HCT116 (cell line): Measurements from ENCODE around the gene SCN1A. TPM values are rescaled to one million over a fixed set of nuclear protein-coding genes. Genes with fewer than 3 reads are reported as not detected.

Experiments
- ATAC-seq: fragments of 200-7000 bp; cut with Tn5 transposase; 2 replicates; pipeline ENCODE4 v1.9.1; 2020; ENCODE audit warnings: mild to moderate bottlenecking, moderate library complexity
- BruUV-seq: library from RNA; stranded (reverse); fragments of 400-500 nt; replicated peaks from 2 replicates; lab custom pipeline; 2021; lab: Mats Ljungman, UMichigan
- CTCF ChIA-PET: fragments of 300-600 bp; sonication (Branson Sonifier 250); formaldehyde crosslinking; loops from one replicate; lab custom pipeline; 2021; ENCODE audit warnings: antibody characterized with exemption; lab: Charles Lee
- POLR2A ChIA-PET: fragments of 300-600, 350-600 bp; sonication (Branson Sonifier 250); formaldehyde crosslinking; loops from one replicate; lab custom pipeline; 2021; ENCODE audit warnings: antibody characterized with exemption; lab: Charles Lee
- RAD21 ChIA-PET, 2 experiments: fragments of 300-600 bp; sonication (Branson Sonifier 250); formaldehyde crosslinking; loops; one replicate each; lab custom pipeline; 2023; ENCODE audit warnings: low total read pairs in 2 of 2; ENCODE audit not compliant: uncharacterized antibody in 2 of 2, unreplicated experiment in 2 of 2, low non-redundant PET in 1 of 2; lab: Charles Lee
- DNase-seq: peaks from one replicate; pipeline ENCODE4 v3.0.0-alpha.2; 2010; ENCODE audit warnings: low read depth, low spot score
- H2AFZ ChIP-seq: fragments of 200-600 bp; shearing (Covaris generic), sonication (generic); 2 replicates; pipeline ENCODE4 v1.6.1; 2017; ENCODE audit warnings: low read depth, mixed run types, mixed read lengths, antibody characterized with exemption, low read length; ENCODE audit not compliant: poor library complexity, severe bottlenecking
- H3K27ac ChIP-seq: 2 replicates; pipeline ENCODE4 v1.5.1; 2012; ENCODE audit warnings: low read depth, low read length
- H3K27me3 ChIP-seq: fragments of 200-600 bp; sonication (generic); 2 replicates; pipeline ENCODE4 v1.6.1; 2016; ENCODE audit warnings: mixed run types, low read length, mixed read lengths; ENCODE audit not compliant: insufficient read depth
- H3K36me3 ChIP-seq, 2 experiments: fragments of 200-500 bp in 1 of 2; fragments of 200-600 bp in 1 of 2; sonication (Bioruptor generic) in 1 of 2; sonication (generic) in 1 of 2; 2 replicates each; pipeline versions ENCODE4 v1.5.1 to v1.6.1; 2014 to 2016; ENCODE audit warnings: low read length in 2 of 2, inconsistent platforms in 1 of 2, mixed read lengths in 1 of 2, mixed run types in 1 of 2; ENCODE audit not compliant: insufficient read depth in 2 of 2, control insufficient read depth in 1 of 2
- H3K4me1 ChIP-seq, 2 experiments: fragments of 200-600 bp in 1 of 2; sonication (generic) in 1 of 2; 2 replicates each; pipeline versions ENCODE4 v1.5.1 to v1.6.1; 2012 to 2017; ENCODE audit warnings: low read length in 2 of 2, inconsistent platforms in 1 of 2, mild to moderate bottlenecking in 1 of 2, mixed read lengths in 1 of 2, mixed run types in 1 of 2, moderate library complexity in 1 of 2; ENCODE audit not compliant: insufficient read depth in 2 of 2, control insufficient read depth in 1 of 2
- H3K4me2 ChIP-seq: fragments of 200-600 bp; sonication (generic); 2 replicates; pipeline ENCODE4 v1.6.1; 2017; ENCODE audit warnings: mixed run types, low read length, mixed read lengths
- H3K4me3 ChIP-seq, 2 experiments: fragments of 200-600 bp in 1 of 2; sonication (generic) in 1 of 2; replicated peaks in 1 of 2; 2 replicates each; pipeline ENCODE4 v1.5.1; 2011 to 2016; ENCODE audit warnings: low read length in 2 of 2, control low read depth in 1 of 2, low read depth in 1 of 2, mild to moderate bottlenecking in 1 of 2, mixed read lengths in 1 of 2, mixed run types in 1 of 2
- H3K79me2 ChIP-seq: fragments of 200-600 bp; sonication (generic); 2 replicates; pipeline ENCODE4 v1.6.1; 2017; ENCODE audit warnings: mild to moderate bottlenecking, mixed run types, low read length, moderate library complexity, mixed read lengths; ENCODE audit not compliant: insufficient read depth
- H3K9ac ChIP-seq: fragments of 200-600 bp; sonication (generic); 2 replicates; pipeline ENCODE4 v1.6.1; 2016; ENCODE audit warnings: low read length, mixed read lengths
- H3K9me2 ChIP-seq: fragments of 200-600 bp; sonication (generic), shearing (Covaris generic); 2 replicates; pipeline ENCODE4 v1.6.1; 2017; ENCODE audit warnings: mixed run types, mild to moderate bottlenecking, moderate library complexity; ENCODE audit not compliant: insufficient read depth
- H3K9me3 ChIP-seq, 2 experiments: fragments of 200-500 bp in 1 of 2; fragments of 200-600 bp in 1 of 2; sonication (Bioruptor generic) in 1 of 2; sonication (generic) in 1 of 2; 2 replicates each; pipeline ENCODE4 v1.6.1; 2014 to 2017; ENCODE audit warnings: low read length in 2 of 2, mixed read lengths in 2 of 2, inconsistent platforms in 1 of 2, low read depth in 1 of 2, mild to moderate bottlenecking in 1 of 2, mixed run types in 1 of 2, moderate library complexity in 1 of 2; ENCODE audit not compliant: control insufficient read depth in 1 of 2, insufficient read depth in 1 of 2
- H4K20me1 ChIP-seq: fragments of 200-600 bp; sonication (generic), shearing (Covaris generic); 2 replicates; pipeline ENCODE4 v1.6.1; 2017; ENCODE audit warnings: mixed run types, mild to moderate bottlenecking, moderate library complexity; ENCODE audit not compliant: insufficient read depth
- CBX3 ChIP-seq: IDR thresholded peaks from 2 replicates; pipeline ENCODE4 v1.6.1; 2012; ENCODE audit warnings: low read depth
- CEBPB ChIP-seq: IDR thresholded peaks from 2 replicates; pipeline ENCODE4 v1.6.1; 2012; ENCODE audit warnings: low read depth
- CTCF ChIP-seq, 3 experiments: fragments of 200-600 bp in 1 of 3; sonication (generic) in 1 of 3; IDR thresholded peaks in 2 of 3; conservative IDR thresholded peaks in 1 of 3; 2 replicates each; pipeline ENCODE4 v1.5.1; 2012 to 2017; ENCODE audit warnings: low read depth in 2 of 3, low read length in 2 of 3, antibody characterized with exemption in 1 of 3, borderline replicate concordance in 1 of 3, control low read depth in 1 of 3, mild to moderate bottlenecking in 1 of 3, mixed read lengths in 1 of 3, mixed run types in 1 of 3, moderate library complexity in 1 of 3; ENCODE audit not compliant: insufficient read depth in 1 of 3
- EGR1 ChIP-seq: IDR thresholded peaks from 2 replicates; pipeline ENCODE4 v1.6.1; 2012; ENCODE audit warnings: low read depth
- ELF1 ChIP-seq: IDR thresholded peaks from 2 replicates; pipeline ENCODE4 v1.6.1; 2012; ENCODE audit warnings: low read depth, borderline replicate concordance
- EZH2phosphoT487 ChIP-seq: fragments of 200-600 bp; IDR thresholded peaks from 2 replicates; pipeline ENCODE4 v1.6.1; 2018; ENCODE audit warnings: antibody characterized with exemption, borderline replicate concordance
- FOSL1 ChIP-seq: IDR thresholded peaks from 2 replicates; pipeline ENCODE4 v1.6.1; 2012; ENCODE audit warnings: low read depth
- JUND ChIP-seq: IDR thresholded peaks from 2 replicates; pipeline ENCODE4 v1.6.1; 2012
- MAX ChIP-seq: IDR thresholded peaks from 2 replicates; pipeline ENCODE4 v1.6.1; 2012
- POLR2A ChIP-seq: IDR thresholded peaks from 2 replicates; pipeline ENCODE4 v1.7.0; 2011; ENCODE audit warnings: borderline replicate concordance; ENCODE audit not compliant: insufficient read depth, insufficient read length; ENCODE audit errors: extremely low read depth
- POLR2AphosphoS5 ChIP-seq: IDR thresholded peaks from 2 replicates; pipeline ENCODE4 v1.6.1; 2011; ENCODE audit warnings: mild to moderate bottlenecking, low read depth, low read length, moderate library complexity
- RAD21 ChIP-seq: IDR thresholded peaks from 2 replicates; pipeline ENCODE4 v1.6.1; 2012; ENCODE audit warnings: low read depth, mild to moderate bottlenecking
- SIN3A ChIP-seq: IDR thresholded peaks from 2 replicates; pipeline ENCODE4 v1.6.1; 2012; ENCODE audit warnings: low read depth
- SP1 ChIP-seq: IDR thresholded peaks from 2 replicates; pipeline ENCODE4 v1.6.1; 2012; ENCODE audit warnings: low read depth
- SRF ChIP-seq: IDR thresholded peaks from 2 replicates; pipeline ENCODE4 v1.6.1; 2012; ENCODE audit warnings: low read depth
- TCF7L2 ChIP-seq: IDR thresholded peaks from 2 replicates; pipeline ENCODE4 v1.7.0; 2011; ENCODE audit warnings: borderline replicate concordance, inconsistent platforms; ENCODE audit not compliant: insufficient read depth, insufficient read length; ENCODE audit errors: extremely low read depth
- YY1 ChIP-seq: IDR thresholded peaks from 2 replicates; pipeline ENCODE4 v1.6.1; 2011; ENCODE audit warnings: low read length, low read depth, moderate library complexity, mild to moderate bottlenecking; ENCODE audit not compliant: insufficient replicate concordance; ENCODE audit errors: extremely low read depth
- ZBTB33 ChIP-seq: IDR thresholded peaks from 2 replicates; pipeline ENCODE4 v1.6.1; 2011; ENCODE audit warnings: mild to moderate bottlenecking, low read length, moderate library complexity; ENCODE audit not compliant: insufficient replicate concordance; ENCODE audit errors: extremely low read depth
- intact Hi-C: fragments of 100-400 bp; cut with micrococcal nuclease; formaldehyde crosslinking; loops from 2 replicates; pipeline ENCODE4 v1.10.0; 2022
- total RNA-seq: library from RNA; stranded (reverse); gene quantifications from one replicate; pipeline ENCODE4 v1.2.1, GENCODE V29; 2021; ENCODE audit not compliant: unreplicated experiment
- TF ChIP-seq, protein P1 (sequence below): IDR thresholded peaks from 2 replicates; pipeline ENCODE4 v1.6.1; 2012; ENCODE audit warnings: low read depth
- TF ChIP-seq, protein P2 (sequence below): IDR thresholded peaks from 2 replicates; pipeline ENCODE4 v1.6.1; 2012

SCN1A gene
- total RNA-seq, 1 experiment from 2014 or later = not detected

DNA sequence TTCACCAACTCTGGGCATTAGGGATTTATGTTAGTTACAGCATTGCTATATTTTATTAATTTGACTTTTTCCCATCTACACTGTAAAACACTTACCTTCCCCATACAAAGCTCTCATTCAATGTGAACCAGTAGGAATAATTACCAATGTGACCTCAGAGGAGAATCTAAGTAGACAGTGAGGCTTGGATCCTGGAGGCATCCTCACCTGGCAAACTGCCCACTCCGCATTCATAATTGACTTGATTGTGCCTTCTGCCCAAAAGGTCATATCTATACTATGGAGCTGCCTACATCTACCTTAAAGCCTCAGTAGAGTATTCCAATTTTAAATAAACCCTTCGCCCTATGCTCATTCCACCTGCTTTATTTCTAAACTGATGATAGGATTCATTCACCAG lies 45.4 kb upstream of the SCN1A start:
- no peak for DNase-seq
- no peaks in the 10 kb centered on the region for H4K20me1 ChIP-seq
- 0 out of 2 replicates have a peak, but pooled peaks cover 4% of the 10 kb centered on the region for H3K27me3 ChIP-seq
- no peaks in the 10 kb centered on the region for H3K79me2 ChIP-seq
- RAD21 ChIA-PET = no interaction called here
- H2AFZ ChIP-seq = no peak overlapping the region
- no peak for TF ChIP-seq CBX3
- TF ChIP-seq CEBPB = no peak
- TF ChIP-seq POLR2AphosphoS5 = no peak
- no peak for TF ChIP-seq EZH2phosphoT487
- TF ChIP-seq POLR2A = no peak
- TF ChIP-seq, protein P1, sequence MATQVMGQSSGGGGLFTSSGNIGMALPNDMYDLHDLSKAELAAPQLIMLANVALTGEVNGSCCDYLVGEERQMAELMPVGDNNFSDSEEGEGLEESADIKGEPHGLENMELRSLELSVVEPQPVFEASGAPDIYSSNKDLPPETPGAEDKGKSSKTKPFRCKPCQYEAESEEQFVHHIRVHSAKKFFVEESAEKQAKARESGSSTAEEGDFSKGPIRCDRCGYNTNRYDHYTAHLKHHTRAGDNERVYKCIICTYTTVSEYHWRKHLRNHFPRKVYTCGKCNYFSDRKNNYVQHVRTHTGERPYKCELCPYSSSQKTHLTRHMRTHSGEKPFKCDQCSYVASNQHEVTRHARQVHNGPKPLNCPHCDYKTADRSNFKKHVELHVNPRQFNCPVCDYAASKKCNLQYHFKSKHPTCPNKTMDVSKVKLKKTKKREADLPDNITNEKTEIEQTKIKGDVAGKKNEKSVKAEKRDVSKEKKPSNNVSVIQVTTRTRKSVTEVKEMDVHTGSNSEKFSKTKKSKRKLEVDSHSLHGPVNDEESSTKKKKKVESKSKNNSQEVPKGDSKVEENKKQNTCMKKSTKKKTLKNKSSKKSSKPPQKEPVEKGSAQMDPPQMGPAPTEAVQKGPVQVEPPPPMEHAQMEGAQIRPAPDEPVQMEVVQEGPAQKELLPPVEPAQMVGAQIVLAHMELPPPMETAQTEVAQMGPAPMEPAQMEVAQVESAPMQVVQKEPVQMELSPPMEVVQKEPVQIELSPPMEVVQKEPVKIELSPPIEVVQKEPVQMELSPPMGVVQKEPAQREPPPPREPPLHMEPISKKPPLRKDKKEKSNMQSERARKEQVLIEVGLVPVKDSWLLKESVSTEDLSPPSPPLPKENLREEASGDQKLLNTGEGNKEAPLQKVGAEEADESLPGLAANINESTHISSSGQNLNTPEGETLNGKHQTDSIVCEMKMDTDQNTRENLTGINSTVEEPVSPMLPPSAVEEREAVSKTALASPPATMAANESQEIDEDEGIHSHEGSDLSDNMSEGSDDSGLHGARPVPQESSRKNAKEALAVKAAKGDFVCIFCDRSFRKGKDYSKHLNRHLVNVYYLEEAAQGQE = no peak
- TF ChIP-seq SP1 = no peak
- TF ChIP-seq MAX = no peak
- TF ChIP-seq TCF7L2 = no peak
- no peak for TF ChIP-seq CTCF (IDR thresholded peaks at IDR 0.05 in 2 of 3, conservative IDR thresholded peaks at IDR 0.05 in 1 of 3; ENCODE audit: borderline replicate concordance in 1 of 3, insufficient read depth in 1 of 3, low read depth in 2 of 3, low read length in 2 of 3)
- no peak for TF ChIP-seq RAD21
- TF ChIP-seq YY1 = no peak
- TF ChIP-seq EGR1 = no peak
- no peak for TF ChIP-seq JUND
- TF ChIP-seq SIN3A = no peak
- no peak for TF ChIP-seq ELF1
- no peak for TF ChIP-seq SRF
- TF ChIP-seq, protein P2, sequence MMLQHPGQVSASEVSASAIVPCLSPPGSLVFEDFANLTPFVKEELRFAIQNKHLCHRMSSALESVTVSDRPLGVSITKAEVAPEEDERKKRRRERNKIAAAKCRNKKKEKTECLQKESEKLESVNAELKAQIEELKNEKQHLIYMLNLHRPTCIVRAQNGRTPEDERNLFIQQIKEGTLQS = no peak
- no peak for TF ChIP-seq ZBTB33
- TF ChIP-seq FOSL1 = no peak
- no peaks in the 10 kb centered on the region for H3K4me1 ChIP-seq
- no peak overlapping the region for H3K4me2 ChIP-seq
- H3K9ac ChIP-seq = no peak overlapping the region
- no TSS peak for BruUV-seq
- no peak overlapping the region for H3K4me3 ChIP-seq
- POLR2A ChIA-PET = no interaction called here
- CTCF ChIA-PET = no interaction called here
- intact Hi-C loops = no loop called here
- no peak for ATAC-seq
- H3K27ac ChIP-seq = no peak overlapping the region
- H3K9me3 ChIP-seq = no peaks in the 10 kb centered on the region
- no peaks in the 10 kb centered on the region for H3K36me3 ChIP-seq
- H3K9me2 ChIP-seq = no peaks in the 10 kb centered on the region
